Keratinocyte (primary cell): ENCODE data around the gene TYW1.
"Not testable (repeated sequence)": the region's sequence is repeated elsewhere in the genome, so short reads cannot be mapped to it uniquely, and the experiment has no call there.

Source experiments
- EZH2 ChIP-seq: IDR thresholded peaks from one replicate; pipeline ENCODE4 v1.6.1; 2012; ENCODE audit warnings: inconsistent platforms, mild to moderate bottlenecking, low read length, moderate library complexity
- TF ChIP-seq, protein P1 (sequence below), 3 experiments: IDR thresholded peaks in 1 of 3; conservative IDR thresholded peaks in 1 of 3; optimal IDR thresholded peaks in 1 of 3; 2 replicates in 2 of 3; 3 replicates in 1 of 3; pipeline versions ENCODE3 to v1.5.1; 2011; ENCODE audit warnings: low read length in 3 of 3, mild to moderate bottlenecking in 3 of 3, moderate library complexity in 2 of 3, control low read depth in 1 of 3, inconsistent platforms in 1 of 3; ENCODE audit not compliant: insufficient read depth in 2 of 3; ENCODE audit errors: extremely low read depth in 1 of 3

DNA sequence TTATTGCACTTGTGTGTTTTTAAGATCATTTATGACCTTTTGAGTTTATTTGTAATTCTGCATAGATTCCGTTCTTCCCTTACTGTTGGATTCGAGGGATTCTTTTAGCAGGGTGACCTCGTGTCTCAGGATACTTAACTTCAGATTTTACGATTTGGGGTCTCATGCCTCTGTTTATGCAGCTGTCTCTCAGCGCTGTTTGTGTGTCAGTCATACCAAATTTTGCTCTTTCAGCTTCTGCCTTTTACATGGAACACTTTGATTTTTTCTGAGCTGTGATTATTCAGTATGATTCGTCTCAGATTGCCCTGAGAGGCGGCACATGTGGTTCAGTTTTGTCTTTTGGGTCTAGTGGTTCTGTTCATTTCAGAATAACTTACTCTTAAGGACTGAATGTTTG is 236.9 kb downstream of the TYW1 start:
- TF ChIP-seq EZH2 = not testable (repeated sequence)
- TF ChIP-seq, protein P1, sequence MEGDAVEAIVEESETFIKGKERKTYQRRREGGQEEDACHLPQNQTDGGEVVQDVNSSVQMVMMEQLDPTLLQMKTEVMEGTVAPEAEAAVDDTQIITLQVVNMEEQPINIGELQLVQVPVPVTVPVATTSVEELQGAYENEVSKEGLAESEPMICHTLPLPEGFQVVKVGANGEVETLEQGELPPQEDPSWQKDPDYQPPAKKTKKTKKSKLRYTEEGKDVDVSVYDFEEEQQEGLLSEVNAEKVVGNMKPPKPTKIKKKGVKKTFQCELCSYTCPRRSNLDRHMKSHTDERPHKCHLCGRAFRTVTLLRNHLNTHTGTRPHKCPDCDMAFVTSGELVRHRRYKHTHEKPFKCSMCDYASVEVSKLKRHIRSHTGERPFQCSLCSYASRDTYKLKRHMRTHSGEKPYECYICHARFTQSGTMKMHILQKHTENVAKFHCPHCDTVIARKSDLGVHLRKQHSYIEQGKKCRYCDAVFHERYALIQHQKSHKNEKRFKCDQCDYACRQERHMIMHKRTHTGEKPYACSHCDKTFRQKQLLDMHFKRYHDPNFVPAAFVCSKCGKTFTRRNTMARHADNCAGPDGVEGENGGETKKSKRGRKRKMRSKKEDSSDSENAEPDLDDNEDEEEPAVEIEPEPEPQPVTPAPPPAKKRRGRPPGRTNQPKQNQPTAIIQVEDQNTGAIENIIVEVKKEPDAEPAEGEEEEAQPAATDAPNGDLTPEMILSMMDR (optimal IDR thresholded peaks at IDR 0.05 in 1 of 3, IDR thresholded peaks at IDR 0.05 in 1 of 3, conservative IDR thresholded peaks at IDR 0.05 in 1 of 3; ENCODE audit: extremely low read depth in 1 of 3, insufficient read depth in 2 of 3, low read length in 3 of 3) = not testable (repeated sequence)
